IMR-90 (cell line): ENCODE measurements around the gene CADM1. TPM values are rescaled to one million over a fixed set of nuclear protein-coding genes. Genes with fewer than 3 reads are reported as not detected.

Experiments
- ATAC-seq: fragments of 200-7000 bp; cut with Tn5 transposase; 2 replicates; pipeline ENCODE4 v1.9.1; 2020; ENCODE audit warnings: low read depth, mild to moderate bottlenecking, moderate library complexity
- BruUV-seq: library from RNA; stranded (reverse); fragments of 400-500 nt; replicated peaks from 2 replicates; lab custom pipeline; 2021; lab: Mats Ljungman, UMichigan
- CTCF ChIA-PET: fragments of 300-600 bp; formaldehyde crosslinking; extraction: SDS; loops from one replicate; lab custom pipeline; 2021; ENCODE audit warnings: antibody characterized with exemption; lab: Yijun Ruan, JAX
- POLR2A ChIA-PET: fragments of 300-600 bp; sonication (Branson Sonifier 250); formaldehyde crosslinking; loops from one replicate; lab custom pipeline; 2022; ENCODE audit warnings: antibody characterized with exemption; ENCODE audit not compliant: unreplicated experiment; lab: Charles Lee
- DNase-seq: peaks from one replicate; pipeline ENCODE4 v3.0.0; 2013
- H2AFZ ChIP-seq: replicated peaks from 2 replicates; pipeline ENCODE3; 2013; ENCODE audit warnings: low read length, mild to moderate bottlenecking; ENCODE audit not compliant: poor library complexity
- H2AK5ac ChIP-seq: 2 replicates; pipeline ENCODE4 v1.6.1; 2013; ENCODE audit warnings: low read depth, low read length, inconsistent platforms
- H2AK9ac ChIP-seq: replicated peaks from 2 replicates; pipeline ENCODE3; 2013; ENCODE audit warnings: mild to moderate bottlenecking, low read depth, low read length, moderate library complexity; ENCODE audit not compliant: poor library complexity
- H2BK120ac ChIP-seq: 2 replicates; pipeline ENCODE4 v1.6.1; 2013; ENCODE audit warnings: low read depth, low read length, inconsistent platforms
- H2BK15ac ChIP-seq: 3 replicates; pipeline ENCODE4 v1.6.1; 2013; ENCODE audit warnings: low read depth, low read length, inconsistent platforms
- H2BK20ac ChIP-seq: 2 replicates; pipeline ENCODE4 v1.6.1; 2013; ENCODE audit warnings: low read depth, mild to moderate bottlenecking, inconsistent platforms, low read length, moderate library complexity
- H2BK5ac ChIP-seq: 2 replicates; pipeline ENCODE4 v1.6.1; 2013; ENCODE audit warnings: mild to moderate bottlenecking, low read depth, low read length, inconsistent platforms; ENCODE audit not compliant: poor library complexity, severe bottlenecking
- H3K14ac ChIP-seq: replicated peaks from 2 replicates; pipeline ENCODE4 v1.6.1; 2013; ENCODE audit warnings: low read depth, low read length, inconsistent platforms
- H3K18ac ChIP-seq: 2 replicates; pipeline ENCODE4 v1.6.1; 2013; ENCODE audit warnings: low read depth, low read length, control low read depth
- H3K23ac ChIP-seq: 2 replicates; pipeline ENCODE4 v1.6.1; 2013; ENCODE audit warnings: low read depth, low read length, inconsistent platforms
- H3K27ac ChIP-seq: 2 replicates; pipeline ENCODE4 v1.5.1; 2013; ENCODE audit warnings: mild to moderate bottlenecking, control low read depth, low read length; ENCODE audit not compliant: insufficient read depth
- H3K27me3 ChIP-seq: 2 replicates; pipeline ENCODE4 v1.6.1; 2013; ENCODE audit warnings: low read length; ENCODE audit not compliant: control insufficient read depth, insufficient read depth
- H3K36me3 ChIP-seq: 2 replicates; pipeline ENCODE4 v1.6.1; 2013; ENCODE audit warnings: low read length, mixed read lengths; ENCODE audit not compliant: control insufficient read depth, insufficient read depth
- H3K4ac ChIP-seq: 2 replicates; pipeline ENCODE4 v1.6.1; 2013; ENCODE audit warnings: low read depth, low read length, inconsistent platforms
- H3K4me1 ChIP-seq: 2 replicates; pipeline ENCODE4 v1.6.1; 2013; ENCODE audit warnings: low read length, mixed read lengths; ENCODE audit not compliant: control insufficient read depth, insufficient read depth
- H3K4me2 ChIP-seq: 2 replicates; pipeline ENCODE4 v1.6.1; 2013; ENCODE audit warnings: low read depth, mild to moderate bottlenecking, control low read depth, low read length, moderate library complexity
- H3K4me3 ChIP-seq: 2 replicates; pipeline ENCODE4 v1.5.1; 2013; ENCODE audit warnings: low read depth, mild to moderate bottlenecking, control low read depth, low read length, moderate library complexity; ENCODE audit not compliant: insufficient read depth
- H3K56ac ChIP-seq: 2 replicates; pipeline ENCODE4 v1.6.1; 2013; ENCODE audit warnings: low read length, inconsistent platforms; ENCODE audit not compliant: insufficient read depth; ENCODE audit errors: extremely low read depth
- H3K79me1 ChIP-seq, 2 experiments: 2 replicates each; pipeline ENCODE4 v1.6.1; 2013; ENCODE audit warnings: low read length in 2 of 2, inconsistent platforms in 1 of 2, low read depth in 1 of 2
- H3K9ac ChIP-seq: 2 replicates; pipeline ENCODE4 v1.6.1; 2013; ENCODE audit warnings: low read depth, low read length, control low read depth
- H3K9me1 ChIP-seq: 2 replicates; pipeline ENCODE4 v1.6.1; 2013; ENCODE audit warnings: low read length, inconsistent platforms; ENCODE audit not compliant: insufficient read depth
- H3K9me3 ChIP-seq: 2 replicates; pipeline ENCODE4 v1.6.1; 2013; ENCODE audit warnings: low read length; ENCODE audit not compliant: control insufficient read depth, insufficient read depth
- H4K20me1 ChIP-seq: 2 replicates; pipeline ENCODE4 v1.6.1; 2013; ENCODE audit warnings: low read length, inconsistent platforms; ENCODE audit not compliant: insufficient read depth
- H4K5ac ChIP-seq: 2 replicates; pipeline ENCODE4 v1.6.1; 2013; ENCODE audit warnings: mild to moderate bottlenecking, low read depth, low read length, control low read depth
- H4K8ac ChIP-seq, 2 experiments: 2 replicates each; pipeline ENCODE4 v1.6.1; 2013; ENCODE audit warnings: low read depth in 2 of 2, low read length in 2 of 2, control low read depth in 1 of 2, inconsistent platforms in 1 of 2
- H4K91ac ChIP-seq: 2 replicates; pipeline ENCODE4 v1.6.1; 2013; ENCODE audit warnings: low read depth, low read length, inconsistent platforms; ENCODE audit not compliant: insufficient read depth
- CHD1 ChIP-seq: IDR thresholded peaks from 2 replicates; pipeline ENCODE4 v1.6.1; 2012; ENCODE audit warnings: low read depth, low read length, improper control_type of control experiment
- RCOR1 ChIP-seq: IDR thresholded peaks from 2 replicates; pipeline ENCODE4 v1.6.1; 2012; ENCODE audit warnings: mild to moderate bottlenecking, low read length, improper control_type of control experiment; ENCODE audit not compliant: insufficient replicate concordance
- RFX5 ChIP-seq: IDR thresholded peaks from 2 replicates; pipeline ENCODE4 v1.8.0; 2012; ENCODE audit warnings: low read depth, mild to moderate bottlenecking, low read length, moderate library complexity
- WGBS, 2 experiments: methylation state at CpG; one replicate each; pipeline versions ENCODE4 v1.1.5 to v1.1.7; 2013; ENCODE audit warnings: missing lambda C conversion rate in 2 of 2; ENCODE audit not compliant: insufficient read length in 1 of 2; ENCODE audit errors: extremely low coverage in 2 of 2; 5-methylcytosine and 5-hydroxymethylcytosine counted together
- dilution Hi-C: fragments of 300-500 bp; cut with HindIII; formaldehyde crosslinking; loops from one replicate; pipeline ENCODE4 v1.14.3; 2018; ENCODE audit warnings: low sequenced_read_pairs; ENCODE audit not compliant: unreplicated experiment
- in situ Hi-C: fragments of 300-500 bp; cut with MboI; formaldehyde crosslinking; loops from 3 replicates; pipeline ENCODE4 v1.14.3; 2019; ENCODE audit warnings: low sequenced_read_pairs, inconsistent platforms, mixed read lengths
- intact Hi-C: fragments of 100-400 bp; cut with micrococcal nuclease; formaldehyde crosslinking; loops from 2 replicates; pipeline ENCODE4 v1.10.0; 2022
- polyA plus RNA-seq, 3 experiments: library from polyadenylated mRNA; depleted of rRNA; stranded (reverse); fragments of >200 nt; gene quantifications; 2 replicates each; pipeline ENCODE4 v1.2.3, GENCODE V29; 2012; ENCODE audit warnings: low replicate concordance in 1 of 3
- total RNA-seq: library from RNA; depleted of rRNA; stranded (reverse); fragments of >200 nt; gene quantifications from 2 replicates; pipeline ENCODE4 v1.2.3, GENCODE V29; 2012

The CADM1 gene
- total and polyA plus RNA-seq, 2 of the 4 experiments (the other 2 are of a cell fraction), result 28.8 to 77.1 TPM

GRCh38 chr11:115129473-115130289 is 374.5 kb downstream of the CADM1 start:
- H3K56ac ChIP-seq, result no peak overlapping the region
- H2BK15ac ChIP-seq, result no peak overlapping the region
- no peak overlapping the region for H2AK9ac ChIP-seq
- no peak overlapping the region for H2AK5ac ChIP-seq
- H4K20me1 ChIP-seq, result no peaks in the 10 kb centered on the region
- intact Hi-C loops (no loop called here), dilution Hi-C loops (no loop called here), in situ Hi-C loops (no loop called here)
- peaks cover 5% of the 10 kb centered on the region; the same call in 1 of the 2 replicates for H3K27me3 ChIP-seq
- ChIA-PET POLR2A (no interaction called here), CTCF (no interaction called here)
- WGBS, 2 experiments, result no CpG with 5 or more reads among the region's 14 CpGs
- TF ChIP-seq RCOR1 (no peak), CHD1 (no peak), RFX5 (no peak)
- no peak overlapping the region for H4K91ac ChIP-seq
- no peaks in the 10 kb centered on the region for H3K9me1 ChIP-seq
- no peak overlapping the region for H4K8ac ChIP-seq
- no peak overlapping the region for H3K4ac ChIP-seq
- no peaks in the 10 kb centered on the region for H3K36me3 ChIP-seq
- H3K9me3 ChIP-seq, result no peaks in the 10 kb centered on the region
- no peak overlapping the region; the same call in 1 of the 2 replicates for H3K4me2 ChIP-seq
- H3K27ac ChIP-seq, result no peak overlapping the region
- no TSS peak for BruUV-seq
- H3K18ac ChIP-seq, result no peak overlapping the region
- H2AFZ ChIP-seq, result no peak overlapping the region
- no peaks in the 10 kb centered on the region for H3K79me1 ChIP-seq
- no peak overlapping the region for H4K5ac ChIP-seq
- no peak overlapping the region for H3K4me3 ChIP-seq
- H3K23ac ChIP-seq, result no peak overlapping the region
- H3K9ac ChIP-seq, result no peak overlapping the region
- DNase-seq (no peak), ATAC-seq (no peak)
- H3K4me1 ChIP-seq, result no peaks in the 10 kb centered on the region
- H2BK20ac ChIP-seq, result no peak overlapping the region
- H3K14ac ChIP-seq, result no peak overlapping the region
- no peak overlapping the region for H2BK120ac ChIP-seq
- H2BK5ac ChIP-seq, result no peak overlapping the region
